Cardiac fibroblast (primary cell): ENCODE results near the gene LRP11.

ENCODE experiments used
- DNase-seq, 2 donors: peaks; one replicate each; pipeline versions ENCODE4 v3.0.0 to v3.0.0-alpha.2; 2010; ENCODE audit warnings: low read depth in 2 of 2
- H3K4me3 ChIP-seq, 2 donors: replicated peaks in 1 of 2; 1 replicate in 1 of 2; 2 replicates in 1 of 2; pipeline ENCODE4 v1.5.1; 2011; ENCODE audit warnings: low read depth in 2 of 2, low read length in 2 of 2, mild to moderate bottlenecking in 2 of 2, moderate library complexity in 1 of 2
- TF ChIP-seq, protein P1 (sequence below): IDR thresholded peaks from one replicate; pipeline ENCODE4 v1.5.1; 2011; ENCODE audit warnings: low read depth, mild to moderate bottlenecking, low read length, inconsistent platforms

The LRP11 gene

DNA sequence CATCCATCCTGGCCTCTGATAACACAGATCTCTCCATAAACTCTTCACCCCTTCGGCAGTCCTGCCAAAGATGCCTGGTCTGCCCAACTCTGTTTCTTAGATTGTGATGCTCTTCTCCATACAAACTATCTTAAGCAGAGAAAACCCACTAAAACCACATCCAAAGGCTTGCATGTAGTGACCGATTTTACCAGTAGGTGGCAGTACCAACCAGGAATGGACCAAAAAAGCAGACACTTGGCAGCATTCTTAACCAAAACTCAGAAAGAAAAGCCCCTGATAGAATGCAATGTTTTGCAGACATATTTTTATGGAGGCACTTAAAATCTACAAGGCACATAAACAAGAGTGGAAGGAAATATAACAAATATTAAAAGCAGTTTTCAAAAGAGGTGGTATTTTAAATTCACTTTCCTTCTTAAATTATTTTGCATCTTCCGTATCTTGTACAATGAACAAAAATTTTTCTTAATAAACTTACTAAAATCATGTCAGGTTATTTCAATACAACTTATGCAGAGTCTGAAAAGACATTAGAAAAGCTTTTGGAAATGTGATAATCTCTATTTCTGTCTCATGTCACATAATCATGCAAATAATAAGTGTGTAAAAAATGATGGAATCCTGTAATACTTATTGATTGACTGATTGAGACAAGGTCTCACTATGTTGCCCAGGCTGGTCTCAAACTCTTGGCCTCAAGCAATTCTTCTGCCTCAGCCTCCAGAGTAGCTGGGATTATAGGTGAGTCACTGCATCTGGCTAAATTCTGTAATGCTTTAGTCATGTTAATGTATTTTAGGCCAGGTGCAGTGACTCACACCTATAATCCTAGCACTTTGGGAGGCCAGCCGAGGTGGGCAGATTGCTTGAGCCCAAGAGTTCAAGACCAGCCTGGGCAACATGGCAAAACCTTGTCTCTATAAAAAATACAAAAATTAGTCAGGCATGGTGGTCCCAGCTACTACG, 29.4 kb downstream of the LRP11 start:
- TF ChIP-seq, protein P1, sequence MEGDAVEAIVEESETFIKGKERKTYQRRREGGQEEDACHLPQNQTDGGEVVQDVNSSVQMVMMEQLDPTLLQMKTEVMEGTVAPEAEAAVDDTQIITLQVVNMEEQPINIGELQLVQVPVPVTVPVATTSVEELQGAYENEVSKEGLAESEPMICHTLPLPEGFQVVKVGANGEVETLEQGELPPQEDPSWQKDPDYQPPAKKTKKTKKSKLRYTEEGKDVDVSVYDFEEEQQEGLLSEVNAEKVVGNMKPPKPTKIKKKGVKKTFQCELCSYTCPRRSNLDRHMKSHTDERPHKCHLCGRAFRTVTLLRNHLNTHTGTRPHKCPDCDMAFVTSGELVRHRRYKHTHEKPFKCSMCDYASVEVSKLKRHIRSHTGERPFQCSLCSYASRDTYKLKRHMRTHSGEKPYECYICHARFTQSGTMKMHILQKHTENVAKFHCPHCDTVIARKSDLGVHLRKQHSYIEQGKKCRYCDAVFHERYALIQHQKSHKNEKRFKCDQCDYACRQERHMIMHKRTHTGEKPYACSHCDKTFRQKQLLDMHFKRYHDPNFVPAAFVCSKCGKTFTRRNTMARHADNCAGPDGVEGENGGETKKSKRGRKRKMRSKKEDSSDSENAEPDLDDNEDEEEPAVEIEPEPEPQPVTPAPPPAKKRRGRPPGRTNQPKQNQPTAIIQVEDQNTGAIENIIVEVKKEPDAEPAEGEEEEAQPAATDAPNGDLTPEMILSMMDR, result peak; percentile 87
- DNase-seq, result peak; percentile 79 to 82
- no peak overlapping the region for H3K4me3 ChIP-seq

- no peak for DNase-seq
- TF ChIP-seq, protein P1, result no peak
- H3K4me3 ChIP-seq, result no peak overlapping the region
These were observed 30.5 kb downstream of the LRP11 start for GRCh38 chr6:149833651-149834050.

GRCh38 chr6:149831308-149831820, 32.8 kb downstream of the LRP11 start:
- no peak for DNase-seq
- TF ChIP-seq, protein P1, result no peak
- no peak overlapping the region for H3K4me3 ChIP-seq

DNA sequence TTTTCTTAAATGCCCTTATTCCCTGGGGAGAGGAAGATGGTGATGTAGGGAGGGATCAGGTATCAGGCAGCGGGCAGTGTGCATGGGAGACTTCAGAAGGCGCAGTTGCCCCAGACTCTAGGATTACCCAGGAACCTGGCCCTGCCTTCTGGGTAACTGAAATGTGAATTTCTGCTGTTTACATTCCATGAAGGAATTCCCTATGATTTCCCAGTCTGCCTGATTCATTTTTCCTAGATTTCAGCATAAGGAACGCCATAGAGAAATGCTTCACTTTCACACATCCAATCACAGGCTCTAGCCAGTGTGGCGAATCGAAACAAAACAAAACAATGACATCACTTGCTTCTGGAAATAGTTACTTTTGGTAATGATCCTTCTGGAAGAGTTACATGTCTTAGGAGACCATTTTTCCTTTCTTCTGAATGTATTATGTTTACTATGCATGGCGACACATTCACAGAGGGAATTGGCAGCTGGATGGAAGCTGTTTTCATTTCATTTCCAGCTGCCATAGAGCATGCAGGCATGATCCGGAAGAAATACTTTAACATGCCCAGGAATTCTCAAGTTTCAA, 33.3 kb downstream of the LRP11 start:
- no peak overlapping the region for H3K4me3 ChIP-seq
- TF ChIP-seq, protein P1, result no peak
- peak; percentile 15 to 26 for DNase-seq

DNA sequence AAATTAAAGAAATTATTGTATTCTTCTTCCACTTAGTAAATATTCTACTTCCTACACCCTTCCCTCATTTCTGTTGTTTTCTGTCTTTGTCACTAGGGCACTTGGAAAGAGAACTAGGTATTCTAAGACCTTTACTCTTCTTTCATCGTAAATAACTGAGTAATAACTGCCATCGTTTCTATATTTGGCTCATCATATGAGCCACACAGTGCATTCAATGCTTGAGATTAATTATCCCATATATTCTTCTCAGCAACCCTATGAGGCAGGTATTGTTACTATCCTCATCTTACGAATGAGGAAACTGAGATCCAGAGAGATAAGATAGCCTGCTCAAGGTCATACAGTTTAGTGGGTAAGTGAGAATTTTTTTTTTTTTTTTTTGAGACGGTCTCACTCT, 38.9 kb downstream of the LRP11 start:
- TF ChIP-seq, protein P1, result no peak
- H3K4me3 ChIP-seq, result no peak overlapping the region
- no peak for DNase-seq

DNA sequence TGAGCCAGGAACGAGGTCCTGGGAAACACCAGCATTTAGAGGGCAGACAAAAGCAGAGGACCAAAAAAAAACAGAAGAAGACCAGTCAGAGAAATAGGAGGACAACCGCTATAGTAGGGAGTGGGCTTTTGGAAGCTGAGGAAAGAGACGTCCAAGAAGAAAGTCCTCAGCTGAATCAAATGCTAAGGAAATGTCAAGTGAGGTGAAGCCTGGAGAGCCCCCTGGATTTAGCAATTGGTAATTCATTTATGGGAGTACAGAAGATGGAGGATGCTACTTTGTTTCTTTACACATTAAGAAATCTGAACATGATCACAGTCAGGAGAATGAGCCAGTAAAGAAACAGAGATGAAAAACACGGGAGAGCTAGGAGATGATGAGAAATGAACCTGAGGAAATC, 41.1 kb downstream of the LRP11 start:
- TF ChIP-seq, protein P1, result no peak
- DNase-seq, result no peak

More for the DNA sequence above, 41.1 kb downstream of the LRP11 start:
- H3K4me3 ChIP-seq, result no peak overlapping the region
